CD4-positive, alpha-beta T cell treated with Interleukin-1 beta for 1 hour (primary cell): ENCODE data around the gene SMIM27.
"Not testable (repeated sequence)": the region's sequence is repeated elsewhere in the genome, so short reads cannot be mapped to it uniquely, and the experiment has no call there.

Experiments
- DNase-seq, 2 donors: peaks; one replicate each; pipeline ENCODE4 v3.0.0-alpha.2; 2020 to 2022

Gene SMIM27, protein sequence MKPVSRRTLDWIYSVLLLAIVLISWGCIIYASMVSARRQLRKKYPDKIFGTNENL

GRCh38 chr9:32552172-32552872 lies at the start of gene SMIM27, which contains the start of gene TOPORS:
Gene SMIM27 (plus strand): TSS chr9:32552327. CDS start chr9:32552435, 108 bp downstream.
Gene TOPORS (minus strand): TSS chr9:32552586. CDS start chr9:32552436, 150 bp downstream.
- peak; percentile 92 for DNase-seq

GRCh38 chr9:32502464-32502863 lies 49.7 kb upstream of the SMIM27 start:
- no peak for DNase-seq

DNA sequence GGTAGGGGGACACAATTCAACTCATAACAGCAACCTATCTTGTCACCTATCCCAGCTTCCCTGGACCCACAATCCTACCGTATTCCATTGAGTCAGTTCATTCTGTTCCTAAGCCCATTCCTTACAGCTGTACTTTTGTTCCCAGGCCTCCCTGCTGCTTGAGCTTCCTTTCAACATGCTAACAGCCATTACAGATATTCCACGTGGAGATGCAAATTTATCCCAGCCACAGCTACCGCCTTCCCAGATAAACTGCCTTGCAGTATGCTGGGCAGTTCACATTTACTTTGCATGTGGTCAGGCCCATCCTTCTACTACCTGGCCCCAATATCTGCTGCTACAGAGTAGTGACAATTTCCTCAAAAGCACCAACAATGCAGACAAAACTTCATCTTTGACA lies 49.1 kb upstream of the SMIM27 start:
- no peak for DNase-seq

DNA sequence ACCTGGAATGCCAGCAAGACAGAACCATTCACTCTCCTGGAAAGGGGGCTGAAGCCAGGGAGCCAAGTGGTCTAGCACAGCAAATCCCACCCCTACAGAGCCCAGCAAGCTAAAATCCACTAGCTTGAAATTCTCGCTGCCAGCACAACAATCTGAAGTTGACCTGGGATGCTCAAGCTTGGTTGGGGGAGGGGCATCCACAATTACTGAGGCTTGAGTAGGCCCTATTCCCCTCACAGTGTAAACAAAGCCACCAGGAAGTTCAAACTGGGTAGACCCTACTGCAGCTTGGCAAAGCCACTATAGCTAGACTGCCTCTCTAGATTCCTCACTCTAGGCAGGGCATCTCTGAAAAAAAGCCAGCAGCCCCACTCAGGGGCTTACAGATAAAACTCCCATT lies 43.4 kb upstream of the SMIM27 start:
- DNase-seq = no peak

GRCh38 chr9:32516241-32516640 lies 35.9 kb upstream of the SMIM27 start:
- no peak for DNase-seq

GRCh38 chr9:32518276-32518675 lies 33.9 kb upstream of the SMIM27 start:
- DNase-seq = no peak

DNA sequence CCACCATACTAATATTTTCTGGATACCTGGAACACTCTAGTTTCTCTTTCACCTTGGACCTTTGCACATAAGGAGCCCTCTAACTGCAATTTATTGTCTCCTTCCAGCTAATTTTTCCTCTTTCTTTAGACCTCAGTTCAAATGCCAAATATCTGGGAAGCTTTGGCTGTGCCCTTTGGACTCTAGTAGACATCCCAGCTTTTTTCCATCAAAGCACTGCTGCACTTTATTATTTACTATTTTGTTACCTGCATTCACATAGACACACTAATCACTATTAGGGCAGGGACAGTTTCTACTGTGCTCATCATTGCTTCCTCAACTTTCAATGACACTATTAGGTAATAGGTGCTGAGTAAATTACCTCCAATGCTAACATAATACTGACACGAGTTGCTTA lies 28.2 kb upstream of the SMIM27 start:
- DNase-seq = no peak

DNA sequence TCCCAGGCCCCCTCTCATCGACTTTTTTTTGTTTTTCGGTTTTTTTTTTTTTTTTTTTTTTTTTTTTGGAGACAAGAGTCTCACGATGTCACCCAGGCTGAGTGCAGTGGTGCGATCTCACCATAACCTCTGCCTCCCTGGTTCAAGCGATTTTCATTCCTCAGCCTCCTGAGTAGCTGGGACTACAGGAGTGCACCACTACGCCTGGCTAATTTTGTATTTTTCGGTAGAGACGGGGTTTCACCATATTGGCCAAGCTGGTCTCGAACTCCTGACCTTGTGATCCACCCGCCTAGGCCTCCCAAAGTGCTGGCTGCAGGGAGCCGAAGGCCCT lies 27.6 kb upstream of the SMIM27 start:
- DNase-seq = not testable (repeated sequence)

- DNase-seq = peak in 1 of 2 donors; percentile 30
These were observed 27.0 kb upstream of the SMIM27 start for GRCh38 chr9:32524892-32525708.

- no peak for DNase-seq
These were observed 26.5 kb upstream of the SMIM27 start for GRCh38 chr9:32525709-32526030.

GRCh38 chr9:32526041-32526706 lies 26.0 kb upstream of the SMIM27 start, which contains the start of gene RIGI:
Gene RIGI (minus strand): TSS chr9:32526196. CDS start chr9:32526166, 30 bp downstream.
- peak; percentile 79 to 90 for DNase-seq

DNA sequence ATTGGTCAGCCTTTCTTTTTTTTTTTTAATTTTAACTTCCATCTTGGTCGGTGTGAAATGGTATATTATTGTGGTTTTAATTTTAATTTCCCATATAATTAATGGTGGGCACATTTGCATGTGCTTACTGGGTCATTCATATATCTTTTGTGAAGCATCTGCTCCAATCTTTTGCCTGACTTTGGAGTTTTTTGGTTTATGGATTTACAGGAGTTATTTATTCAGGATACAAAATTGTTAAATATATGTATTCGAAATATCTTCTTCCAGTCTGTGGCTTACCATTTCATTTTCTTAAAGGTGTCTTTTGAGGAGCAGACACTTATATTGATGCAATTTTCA lies 25.4 kb upstream of the SMIM27 start:
- DNase-seq = no peak

DNA sequence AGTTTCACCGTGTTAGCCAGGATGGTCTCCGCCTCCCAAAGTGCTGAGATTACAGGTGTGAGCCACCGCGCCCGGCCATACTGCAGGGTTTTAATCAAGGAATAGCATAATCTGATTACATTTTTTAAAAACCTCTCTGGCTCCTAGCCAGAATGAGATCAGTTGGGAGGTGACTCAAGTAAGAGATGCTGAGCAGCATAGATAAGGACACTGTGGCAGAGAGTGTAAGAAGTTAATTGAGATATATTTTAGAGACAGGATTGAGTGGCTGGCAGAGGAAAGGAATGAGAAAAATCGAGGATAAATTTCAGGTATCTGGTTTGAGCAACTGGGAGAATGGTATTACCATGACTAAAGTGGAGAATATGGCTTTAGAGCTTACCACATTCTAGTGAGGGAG lies 18.8 kb upstream of the SMIM27 start:
- DNase-seq = no peak

DNA sequence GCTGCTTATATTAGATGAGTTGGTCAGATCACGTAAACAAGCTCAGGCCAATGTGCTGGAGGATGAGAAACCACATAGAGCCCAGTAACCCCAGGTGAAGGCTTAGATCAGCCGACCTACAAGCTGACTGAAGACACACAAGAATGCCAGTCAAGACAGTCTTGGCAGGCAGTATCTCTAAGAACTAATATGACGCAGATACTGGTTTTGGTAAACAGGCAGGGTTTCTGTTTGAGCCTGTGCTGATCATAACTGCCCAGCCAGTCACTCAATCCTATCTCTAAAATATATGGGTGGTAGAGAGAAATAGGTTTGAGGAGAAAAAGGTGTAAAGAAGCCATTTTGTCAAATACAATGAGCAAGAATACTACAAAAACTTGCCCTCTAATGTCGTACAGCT lies 18.3 kb upstream of the SMIM27 start:
- no peak for DNase-seq

GRCh38 chr9:32543047-32543446 lies 9.1 kb upstream of the SMIM27 start:
- DNase-seq = no peak

DNA sequence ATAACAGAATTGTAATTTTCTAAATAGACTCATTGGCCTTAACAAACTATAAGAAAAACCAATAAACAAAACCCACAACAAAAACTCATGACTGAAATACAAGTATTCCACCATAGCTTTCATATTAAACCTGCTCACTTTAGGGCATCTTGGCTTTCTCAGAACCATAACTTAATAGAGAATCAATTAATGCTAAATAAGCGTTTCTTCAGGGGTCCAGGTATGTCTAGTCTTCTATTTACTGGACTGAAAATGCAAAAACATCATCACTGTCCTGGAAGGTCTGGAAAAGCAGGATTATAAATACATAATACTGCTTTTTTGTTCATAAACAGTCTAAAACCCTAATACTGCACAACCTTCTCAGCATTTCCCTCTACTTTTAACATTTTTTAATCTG lies 6.2 kb upstream of the SMIM27 start:
- no peak for DNase-seq

- DNase-seq = not testable (repeated sequence)
These were observed 3.9 kb upstream of the SMIM27 start for GRCh38 chr9:32548213-32548612.

DNA sequence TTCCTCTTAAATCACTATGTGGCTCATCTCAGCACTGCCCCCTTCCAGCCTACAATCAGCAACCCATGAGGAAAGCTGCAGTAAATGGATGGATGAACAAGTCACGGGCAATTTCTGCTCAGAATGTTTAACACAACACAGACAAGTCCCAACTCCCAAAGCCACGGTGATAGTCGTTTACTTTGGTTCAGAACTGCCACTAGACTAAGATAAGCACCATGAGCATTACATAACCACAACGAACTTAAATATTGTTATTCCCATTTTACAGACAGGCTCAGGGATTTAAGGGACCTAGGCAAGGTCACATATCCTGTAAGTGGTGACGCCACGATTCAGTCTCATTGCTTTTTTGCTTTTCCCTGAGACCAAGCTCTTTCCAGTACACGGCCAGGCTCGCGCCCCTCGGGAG lies 2.0 kb upstream of the SMIM27 start:
- DNase-seq = peak in 1 of 2 donors; percentile 7

GRCh38 chr9:32550562-32551275 lies 1.4 kb upstream of the SMIM27 start:
- peak; percentile 97 for DNase-seq

GRCh38 chr9:32551276-32552051 lies 663 bp upstream of the SMIM27 start:
- DNase-seq = peak; percentile 41 to 56

DNA sequence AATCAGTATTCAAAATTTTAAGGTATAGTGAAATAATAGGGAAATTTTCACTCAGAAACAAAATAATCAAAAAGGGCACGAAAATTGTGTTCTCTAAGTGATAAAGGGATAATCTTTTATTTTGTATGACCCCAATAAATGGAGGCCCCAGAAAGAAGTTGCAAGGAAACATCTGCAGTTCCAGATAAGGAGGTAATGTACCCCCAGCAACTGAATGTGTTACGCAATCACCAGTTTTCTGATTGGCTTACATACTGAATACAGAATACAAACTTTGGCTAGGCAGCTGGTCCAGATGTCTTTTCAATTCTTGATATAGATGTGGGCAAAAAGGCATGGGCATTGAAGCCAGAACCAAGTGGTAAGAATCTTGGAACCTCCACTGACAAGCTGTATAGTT lies 2.0 kb downstream of the SMIM27 start:
- DNase-seq = no peak

GRCh38 chr9:32554591-32554990 lies 2.5 kb downstream of the SMIM27 start:
- no peak for DNase-seq
